Cardiac muscle cell (in vitro differentiated cells and primary cell): ENCODE measurements around the gene PLXDC1. TPM values are rescaled to one million over a fixed set of nuclear protein-coding genes. Genes with fewer than 3 reads are reported as not detected.

ENCODE experiments used
- DNase-seq, 2 donors: peaks; one replicate each; pipeline versions ENCODE4 v3.0.0 to v3.0.0-alpha.2; 2010 to 2017; ENCODE audit warnings: low read depth in 1 of 2, low spot score in 1 of 2
- H3K27ac ChIP-seq: fragments of 200-600 bp; sonication (generic); 2 replicates; pipeline ENCODE4 v1.5.1; 2016
- H3K27me3 ChIP-seq: fragments of 200-600 bp; sonication (generic); 2 replicates; pipeline ENCODE4 v1.6.0; 2016; ENCODE audit warnings: control low read depth
- H3K36me3 ChIP-seq: fragments of 200-600 bp; sonication (generic); 2 replicates; pipeline ENCODE4 v1.5.1; 2016; ENCODE audit warnings: control low read depth
- H3K4me1 ChIP-seq: fragments of 200-600 bp; sonication (generic); 2 replicates; pipeline ENCODE4 v1.8.1; 2017; ENCODE audit warnings: low read depth, mild to moderate bottlenecking, mixed run types
- H3K4me3 ChIP-seq: fragments of 200-600 bp; sonication (generic); 2 replicates; pipeline ENCODE4 v1.5.1; 2016; ENCODE audit warnings: mild to moderate bottlenecking
- H3K9me3 ChIP-seq: fragments of 200-600 bp; sonication (generic); 2 replicates; pipeline ENCODE4 v1.5.1; 2017; ENCODE audit warnings: low read depth, mild to moderate bottlenecking, control low read depth
- polyA plus RNA-seq: library from polyadenylated mRNA; unstranded; fragments of >200 nt; fragmentation: Nextera tagmentation; extraction: Ambion mirVana; gene quantifications from 2 replicates; pipeline ENCODE4 v1.2.1, GENCODE V29; 2016
- total RNA-seq: library from RNA; depleted of rRNA; stranded (reverse); fragments of >200 nt; gene quantifications from 2 replicates; pipeline ENCODE4 v1.2.3, GENCODE V29; 2016
- TF ChIP-seq, protein P1 (sequence below): IDR thresholded peaks from 2 replicates; pipeline ENCODE4 v1.5.1; 2012; ENCODE audit warnings: low read depth, mild to moderate bottlenecking, low read length

PLXDC1 gene
- total and polyA plus RNA-seq, 2 experiments from 2014 or later = 6.3 to 25.0 TPM

DNA sequence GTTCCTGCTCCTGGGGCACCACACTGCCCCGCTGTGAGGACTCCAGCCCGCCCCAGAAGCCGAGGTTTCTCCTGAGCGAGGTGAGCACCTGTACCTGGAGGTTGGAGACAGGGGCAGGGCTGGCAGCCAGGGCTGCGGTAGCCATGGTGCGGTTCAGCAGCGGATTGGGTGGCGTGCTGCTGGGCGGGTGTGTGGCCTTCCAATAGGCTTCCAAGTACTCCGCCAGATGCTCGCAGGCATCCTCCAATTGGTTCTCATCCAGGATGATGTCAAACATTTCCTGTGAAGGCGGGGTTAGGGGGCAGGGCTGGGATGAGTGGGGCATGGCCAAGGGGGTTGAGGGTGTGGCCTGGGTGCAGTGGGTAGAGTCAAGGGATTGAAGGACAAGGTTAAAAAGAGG lies 25.8 kb upstream of the PLXDC1 start:
- peak; percentile 34 for DNase-seq
- H3K36me3 ChIP-seq = no peaks in the 10 kb centered on the region
- H3K4me1 ChIP-seq = no peaks in the 10 kb centered on the region
- H3K27me3 ChIP-seq = no peaks in the 10 kb centered on the region
- H3K27ac ChIP-seq = no peak overlapping the region
- no peak overlapping the region for H3K4me3 ChIP-seq
- TF ChIP-seq, protein P1, sequence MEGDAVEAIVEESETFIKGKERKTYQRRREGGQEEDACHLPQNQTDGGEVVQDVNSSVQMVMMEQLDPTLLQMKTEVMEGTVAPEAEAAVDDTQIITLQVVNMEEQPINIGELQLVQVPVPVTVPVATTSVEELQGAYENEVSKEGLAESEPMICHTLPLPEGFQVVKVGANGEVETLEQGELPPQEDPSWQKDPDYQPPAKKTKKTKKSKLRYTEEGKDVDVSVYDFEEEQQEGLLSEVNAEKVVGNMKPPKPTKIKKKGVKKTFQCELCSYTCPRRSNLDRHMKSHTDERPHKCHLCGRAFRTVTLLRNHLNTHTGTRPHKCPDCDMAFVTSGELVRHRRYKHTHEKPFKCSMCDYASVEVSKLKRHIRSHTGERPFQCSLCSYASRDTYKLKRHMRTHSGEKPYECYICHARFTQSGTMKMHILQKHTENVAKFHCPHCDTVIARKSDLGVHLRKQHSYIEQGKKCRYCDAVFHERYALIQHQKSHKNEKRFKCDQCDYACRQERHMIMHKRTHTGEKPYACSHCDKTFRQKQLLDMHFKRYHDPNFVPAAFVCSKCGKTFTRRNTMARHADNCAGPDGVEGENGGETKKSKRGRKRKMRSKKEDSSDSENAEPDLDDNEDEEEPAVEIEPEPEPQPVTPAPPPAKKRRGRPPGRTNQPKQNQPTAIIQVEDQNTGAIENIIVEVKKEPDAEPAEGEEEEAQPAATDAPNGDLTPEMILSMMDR = no peak
- no peaks in the 10 kb centered on the region for H3K9me3 ChIP-seq

DNA sequence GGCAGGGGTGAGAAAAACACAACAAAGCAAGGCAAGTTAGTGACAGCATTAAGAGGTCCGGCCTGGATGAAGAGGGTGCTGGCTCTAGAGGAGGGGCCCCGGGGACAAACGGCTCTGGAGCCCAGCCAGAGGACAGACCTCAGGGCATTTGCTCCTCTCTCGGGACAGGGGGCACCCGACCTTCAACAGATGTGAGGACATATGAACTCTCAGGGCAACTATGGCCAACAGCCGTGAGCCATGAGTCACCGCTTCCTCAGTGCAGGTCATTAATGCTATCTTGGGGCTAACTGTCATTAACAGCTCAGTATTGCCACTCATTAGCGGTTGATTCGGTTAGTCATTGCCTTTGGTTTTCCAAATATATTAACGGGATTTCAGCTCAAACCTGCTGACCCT lies 24.3 kb upstream of the PLXDC1 start:
- no peaks in the 10 kb centered on the region for H3K27me3 ChIP-seq
- no peak for DNase-seq
- no peaks in the 10 kb centered on the region for H3K4me1 ChIP-seq
- H3K27ac ChIP-seq = no peak overlapping the region
- TF ChIP-seq, protein P1 = no peak
- H3K36me3 ChIP-seq = no peaks in the 10 kb centered on the region
- H3K9me3 ChIP-seq = no peaks in the 10 kb centered on the region
- no peak overlapping the region for H3K4me3 ChIP-seq

DNA sequence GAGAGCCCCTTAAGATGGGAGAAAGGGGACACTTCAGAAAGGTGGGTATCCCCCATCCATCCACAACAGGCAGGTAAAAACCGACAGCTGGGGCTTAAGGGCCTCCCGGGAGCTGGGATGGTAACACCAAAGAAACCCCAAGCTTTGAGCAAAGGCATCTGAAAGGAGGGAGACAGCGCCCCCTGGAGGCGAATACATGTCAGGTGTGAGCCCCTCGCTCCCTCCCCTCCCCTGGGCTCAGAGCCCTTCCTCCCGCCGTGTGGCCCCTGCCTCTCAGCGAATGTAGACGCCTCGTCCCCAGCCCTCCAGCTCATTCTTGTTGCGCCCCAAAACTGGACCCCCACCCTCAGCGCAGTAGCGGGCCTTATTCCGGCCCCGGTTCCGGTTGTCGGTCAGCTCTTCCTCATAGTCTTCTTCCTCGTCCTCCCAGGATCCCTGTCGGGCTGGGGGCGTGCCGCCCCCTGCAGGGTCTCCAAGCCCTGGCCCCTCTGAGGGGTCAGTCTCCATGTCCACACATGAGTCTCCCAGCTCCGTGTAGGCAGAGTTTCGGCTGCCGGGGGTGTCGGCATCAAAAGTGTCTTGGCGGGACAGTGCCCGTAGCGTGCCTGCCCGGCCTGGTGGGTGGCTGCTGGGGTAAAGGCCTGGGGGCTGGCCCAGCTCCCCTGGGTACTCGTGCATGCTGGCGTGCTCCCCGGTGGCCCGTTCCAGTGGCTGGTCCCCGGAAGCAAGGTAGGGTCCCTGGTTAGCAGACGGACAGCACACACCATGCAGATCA lies 23.7 kb upstream of the PLXDC1 start:
- TF ChIP-seq, protein P1 = peak; percentile 81
- peak; percentile 79 to 90 for DNase-seq
- H3K4me1 ChIP-seq = no peaks in the 10 kb centered on the region
- H3K27me3 ChIP-seq = no peaks in the 10 kb centered on the region
- no peak overlapping the region for H3K4me3 ChIP-seq
- H3K9me3 ChIP-seq = no peaks in the 10 kb centered on the region
- H3K36me3 ChIP-seq = no peaks in the 10 kb centered on the region
- H3K27ac ChIP-seq = no peak overlapping the region

DNA sequence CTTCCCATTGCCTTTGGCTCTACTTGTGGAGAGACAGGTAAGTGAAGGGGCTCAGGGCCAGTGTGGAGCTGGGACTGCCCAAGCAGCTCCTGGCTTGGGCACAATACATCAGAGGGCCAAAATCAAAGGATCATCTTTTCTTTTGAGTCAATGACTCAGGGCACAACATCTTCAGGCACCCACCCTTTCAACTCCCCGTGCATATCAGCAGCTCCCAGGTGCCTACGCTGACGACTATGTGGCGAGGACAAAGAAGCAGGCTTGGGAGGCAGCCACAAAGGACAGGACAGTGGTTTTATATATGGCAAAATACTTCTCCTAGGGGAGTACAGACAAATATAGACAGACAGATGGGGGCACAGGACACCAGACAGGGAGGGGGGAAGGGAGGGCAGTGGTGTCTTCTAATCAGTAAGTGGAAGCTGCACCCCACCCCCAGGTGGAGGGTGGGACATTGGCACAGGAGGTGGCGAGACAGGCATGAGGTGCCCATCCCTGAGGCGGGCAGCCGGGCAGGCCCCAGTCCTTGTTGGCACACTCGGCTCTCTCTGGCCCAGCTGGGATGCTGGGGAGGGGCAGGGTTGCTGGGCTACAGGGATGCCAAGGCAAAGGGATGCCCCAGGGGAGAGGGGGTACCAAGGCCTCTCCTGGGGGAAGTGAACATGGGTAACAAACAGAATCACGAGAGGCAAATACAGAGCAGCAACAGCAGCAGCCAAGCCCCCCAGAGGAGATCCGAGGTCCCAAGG lies 22.3 kb upstream of the PLXDC1 start:
- Histone ChIP-seq H3K4me1 (no peaks in the 10 kb centered on the region), H3K27me3 (no peaks in the 10 kb centered on the region), H3K27ac (no peak overlapping the region), H3K9me3 (no peaks in the 10 kb centered on the region), H3K4me3 (no peak overlapping the region), H3K36me3 (no peaks in the 10 kb centered on the region)
- TF ChIP-seq, protein P1 = no peak
- no peak for DNase-seq

DNA sequence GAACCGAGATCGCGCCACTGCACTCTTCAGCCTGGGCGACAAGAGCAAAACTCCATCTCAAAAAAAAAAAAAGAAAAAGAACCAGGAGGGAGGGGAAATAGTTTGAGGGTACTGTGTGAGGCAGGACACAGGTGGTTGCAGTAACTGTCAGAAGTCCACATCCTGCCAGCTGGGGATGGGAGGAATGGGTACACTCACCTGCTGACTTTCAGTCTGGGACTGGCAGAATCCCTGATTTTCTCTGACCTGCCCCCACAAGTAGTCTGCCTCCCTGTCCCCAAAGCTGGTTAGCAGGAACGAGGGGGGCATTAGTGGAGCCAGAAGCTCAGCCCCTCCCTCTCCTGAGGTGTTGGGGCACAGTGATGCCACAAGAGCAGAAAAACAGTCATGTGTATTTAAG lies 21.6 kb upstream of the PLXDC1 start:
- H3K4me1 ChIP-seq = no peaks in the 10 kb centered on the region
- H3K36me3 ChIP-seq = no peaks in the 10 kb centered on the region
- TF ChIP-seq, protein P1 = no peak
- no peaks in the 10 kb centered on the region for H3K9me3 ChIP-seq
- H3K4me3 ChIP-seq = no peak overlapping the region
- H3K27me3 ChIP-seq = no peaks in the 10 kb centered on the region
- DNase-seq = no peak
- H3K27ac ChIP-seq = no peak overlapping the region
